H1 (cell line): ENCODE data around the gene ACE. TPM values are rescaled to one million over a fixed set of nuclear protein-coding genes. Genes with fewer than 3 reads are reported as not detected.

Experiments
- CTCF ChIA-PET: fragments of 300-600 bp; sonication (Branson Sonifier 250); formaldehyde crosslinking; loops from one replicate; lab custom pipeline; 2021; ENCODE audit not compliant: partially characterized antibody; lab: Charles Lee
- POLR2A ChIA-PET: fragments of 300-600 bp; sonication (Branson Sonifier 250); formaldehyde crosslinking; loops from one replicate; lab custom pipeline; 2021; ENCODE audit warnings: inconsistent platforms; ENCODE audit not compliant: partially characterized antibody; lab: Charles Lee
- DNase-seq, 2 experiments: peaks; one replicate each; pipeline versions ENCODE4 v3.0.0 to v3.0.0-alpha.2; 2010 to 2022; ENCODE audit warnings: low spot score in 2 of 2, low read depth in 1 of 2, mixed read lengths in 1 of 2
- FAIRE-seq: peaks from 2 replicates; lab custom pipeline; 2011; peaks lifted over from hg19 to GRCh38; lab: Jason Lieb, UNC
- H2AFZ ChIP-seq: 2 replicates; pipeline ENCODE4 v1.8.1; 2012; ENCODE audit warnings: low read length, inconsistent platforms
- H2AK5ac ChIP-seq: 2 replicates; pipeline ENCODE4 v1.6.1; 2013; ENCODE audit warnings: low read depth, low read length
- H2BK120ac ChIP-seq: replicated peaks from 2 replicates; pipeline ENCODE3; 2013; ENCODE audit warnings: low read depth, low read length, inconsistent platforms
- H2BK12ac ChIP-seq: 2 replicates; pipeline ENCODE4 v1.6.1; 2013; ENCODE audit warnings: low read depth, low read length
- H2BK15ac ChIP-seq: 2 replicates; pipeline ENCODE4 v1.6.1; 2013; ENCODE audit warnings: low read length
- H2BK20ac ChIP-seq: 2 replicates; pipeline ENCODE4 v1.6.1; 2013; ENCODE audit warnings: low read length
- H2BK5ac ChIP-seq: 2 replicates; pipeline ENCODE4 v1.6.1; 2013; ENCODE audit warnings: low read depth, low read length
- H3K14ac ChIP-seq: 2 replicates; pipeline ENCODE4 v1.6.1; 2013; ENCODE audit warnings: inconsistent platforms; ENCODE audit not compliant: insufficient read length
- H3K18ac ChIP-seq: 2 replicates; pipeline ENCODE4 v1.6.1; 2013; ENCODE audit warnings: low read length; ENCODE audit errors: extremely low read depth
- H3K23ac ChIP-seq: 2 replicates; pipeline ENCODE4 v1.6.1; 2013; ENCODE audit warnings: inconsistent platforms; ENCODE audit not compliant: insufficient read length
- H3K23me2 ChIP-seq: 2 replicates; pipeline ENCODE4 v1.6.1; 2013; ENCODE audit warnings: low read depth, low read length
- H3K27ac ChIP-seq: 2 replicates; pipeline ENCODE4 v1.6.1; 2011; ENCODE audit warnings: low read depth, low read length, inconsistent platforms
- H3K27me3 ChIP-seq, 4 experiments: replicated peaks in 1 of 4; 1 replicate in 1 of 4; 2 replicates in 3 of 4; pipeline versions ENCODE4 v1.6.1 to v1.8.1; 2011 to 2013; ENCODE audit warnings: low read length in 3 of 4, mild to moderate bottlenecking in 3 of 4, inconsistent platforms in 2 of 4, mixed read lengths in 2 of 4, moderate library complexity in 1 of 4; ENCODE audit not compliant: control insufficient read depth in 3 of 4, insufficient read depth in 3 of 4; ENCODE audit errors: extremely low read depth in 1 of 4
- H3K36me3 ChIP-seq, 4 experiments: 2 replicates each; pipeline versions ENCODE4 v1.6.1 to v1.8.1; 2011 to 2013; ENCODE audit warnings: mild to moderate bottlenecking in 4 of 4, low read length in 3 of 4, moderate library complexity in 2 of 4, control low read depth in 1 of 4, inconsistent platforms in 1 of 4; ENCODE audit not compliant: insufficient read depth in 4 of 4, control insufficient read depth in 2 of 4
- H3K4ac ChIP-seq: replicated peaks from 2 replicates; pipeline ENCODE3; 2013; ENCODE audit warnings: low read length, low read depth, mixed read lengths, inconsistent platforms; ENCODE audit not compliant: insufficient read length
- H3K4me1 ChIP-seq, 4 experiments: replicated peaks in 1 of 4; 1 replicate in 1 of 4; 2 replicates in 3 of 4; pipeline versions ENCODE4 v1.6.1 to v1.8.1; 2011 to 2013; ENCODE audit warnings: low read length in 3 of 4, inconsistent platforms in 2 of 4, mixed read lengths in 1 of 4; ENCODE audit not compliant: insufficient read depth in 4 of 4, control insufficient read depth in 3 of 4
- H3K4me2 ChIP-seq, 2 experiments: 2 replicates each; pipeline versions ENCODE4 v1.6.1 to v1.8.1; 2011 to 2013; ENCODE audit warnings: low read depth in 2 of 2, low read length in 2 of 2, control low read depth in 1 of 2, inconsistent platforms in 1 of 2, mild to moderate bottlenecking in 1 of 2; ENCODE audit not compliant: insufficient read depth in 1 of 2
- H3K4me3 ChIP-seq, 4 experiments: fragments of 200-600, 300-600 bp in 1 of 4; sonication (generic), shearing (Covaris generic), sonication (Bioruptor Twin) in 1 of 4; 2 replicates each; pipeline versions ENCODE4 v1.5.1 to v1.8.1; 2011 to 2016; ENCODE audit warnings: low read length in 4 of 4, low read depth in 3 of 4, control low read depth in 2 of 4, inconsistent platforms in 2 of 4, mild to moderate bottlenecking in 2 of 4, mixed read lengths in 1 of 4, moderate library complexity in 1 of 4; ENCODE audit not compliant: insufficient read depth in 2 of 4; ENCODE audit errors: extremely low read depth in 1 of 4
- H3K56ac ChIP-seq: replicated peaks from 2 replicates; pipeline ENCODE3; 2013; ENCODE audit warnings: low read depth, mild to moderate bottlenecking, mixed read lengths, low read length, inconsistent platforms; ENCODE audit not compliant: insufficient read length
- H3K79me1 ChIP-seq: 2 replicates; pipeline ENCODE4 v1.6.1; 2013; ENCODE audit warnings: low read depth, low read length, control low read depth
- H3K79me2 ChIP-seq, 2 experiments: 2 replicates each; pipeline versions ENCODE4 v1.6.1 to v1.8.1; 2012 to 2013; ENCODE audit warnings: low read length in 2 of 2, mild to moderate bottlenecking in 2 of 2, inconsistent platforms in 1 of 2; ENCODE audit not compliant: insufficient read depth in 2 of 2, control insufficient read depth in 1 of 2
- H3K9ac ChIP-seq, 4 experiments: replicated peaks in 1 of 4; 1 replicate in 1 of 4; 2 replicates in 3 of 4; pipeline versions ENCODE4 v1.6.1 to v1.8.1; 2011 to 2013; ENCODE audit warnings: low read depth in 3 of 4, low read length in 3 of 4, control low read depth in 2 of 4, mild to moderate bottlenecking in 2 of 4, moderate library complexity in 2 of 4, inconsistent platforms in 1 of 4; ENCODE audit errors: extremely low read depth in 1 of 4
- H3K9me3 ChIP-seq, 2 experiments: 2 replicates each; pipeline versions ENCODE4 v1.6.1 to v1.8.1; 2012 to 2013; ENCODE audit warnings: mild to moderate bottlenecking in 2 of 2, moderate library complexity in 2 of 2, control low read depth in 1 of 2, inconsistent platforms in 1 of 2, low read depth in 1 of 2, low read length in 1 of 2, mixed read lengths in 1 of 2; ENCODE audit not compliant: insufficient read depth in 2 of 2
- H4K20me1 ChIP-seq, 2 experiments: replicated peaks in 1 of 2; 2 replicates each; pipeline versions ENCODE3 to v1.8.1; 2011 to 2013; ENCODE audit warnings: inconsistent platforms in 2 of 2, low read length in 2 of 2, mild to moderate bottlenecking in 1 of 2; ENCODE audit not compliant: insufficient read depth in 2 of 2, control insufficient read depth in 1 of 2
- H4K5ac ChIP-seq: 2 replicates; pipeline ENCODE4 v1.6.1; 2013; ENCODE audit warnings: low read length, low read depth, mixed read lengths, inconsistent platforms; ENCODE audit not compliant: insufficient read length
- H4K8ac ChIP-seq: 2 replicates; pipeline ENCODE4 v1.8.0; 2013; ENCODE audit warnings: mild to moderate bottlenecking, moderate library complexity, low read length, inconsistent platforms; ENCODE audit not compliant: insufficient read depth; ENCODE audit errors: extremely low read depth
- H4K91ac ChIP-seq: replicated peaks from 2 replicates; pipeline ENCODE3; 2013; ENCODE audit warnings: low read length, mixed read lengths, inconsistent platforms; ENCODE audit not compliant: insufficient read length
- ASH2L ChIP-seq: fragments of 200-600, 300-600 bp; sonication (generic); IDR thresholded peaks from one replicate; pipeline ENCODE4 v1.7.1; 2017; ENCODE audit warnings: low read length
- CREB1 ChIP-seq: IDR thresholded peaks from 2 replicates; pipeline ENCODE4 v1.6.1; 2012; ENCODE audit warnings: inconsistent platforms
- HDAC6 ChIP-seq: IDR thresholded peaks from one replicate; pipeline ENCODE4 v1.7.1; 2012; ENCODE audit warnings: low read depth, mild to moderate bottlenecking, inconsistent platforms, low read length, moderate library complexity
- RFX5 ChIP-seq: IDR thresholded peaks from 2 replicates; pipeline ENCODE4 v1.6.1; 2011; ENCODE audit warnings: low read depth, low read length, improper control_type of control experiment, borderline replicate concordance
- RXRA ChIP-seq: IDR thresholded peaks from 2 replicates; pipeline ENCODE4 v1.6.1; 2011; ENCODE audit warnings: low read depth, mild to moderate bottlenecking, low read length, moderate library complexity; ENCODE audit not compliant: insufficient read depth
- WGBS, 2 experiments: shearing (Covaris generic) in 1 of 2; methylation state at CpG; one replicate each; pipeline versions ENCODE4 v1.1.6 to v1.1.7; 2013 to 2015; ENCODE audit warnings: low lambda C conversion rate in 2 of 2, mixed read lengths in 2 of 2, inconsistent platforms in 1 of 2, low coverage in 1 of 2, missing lambda C conversion rate in 1 of 2; ENCODE audit not compliant: insufficient replicate concordance in 2 of 2, insufficient coverage in 1 of 2, insufficient read length in 1 of 2; ENCODE audit errors: extremely low coverage in 1 of 2, missing lambda C conversion rate in 1 of 2; 5-methylcytosine and 5-hydroxymethylcytosine counted together
- polyA plus RNA-seq, 7 experiments: library from polyadenylated mRNA; depleted of rRNA in 3 of 7; stranded (reverse) in 5 of 7; unstranded in 2 of 7; fragments of >200 nt in 5 of 7; fragments of 200-250 nt in 2 of 7; gene quantifications; 1 replicate in 5 of 7; 2 replicates in 1 of 7; 4 replicates in 1 of 7; pipeline versions ENCODE4 v1.2.1 to v1.2.3, GENCODE V29; 2011 to 2013; ENCODE audit warnings: missing spikeins in 2 of 7, mixed read lengths in 2 of 7
- total RNA-seq: library from RNA; stranded (reverse); fragmentation: NEBNext Ultra II Directional; extraction: Animal tissue kit (Norgen Biotek cat#: 25700); gene quantifications from 2 replicates; pipeline ENCODE4 v1.2.1, GENCODE V29; 2021
- TF ChIP-seq, protein P1 (sequence below): IDR thresholded peaks from 2 replicates; pipeline ENCODE4 v1.6.1; 2012; ENCODE audit warnings: inconsistent platforms
- TF ChIP-seq, protein P2 (sequence below): IDR thresholded peaks from 2 replicates; pipeline ENCODE4 v1.6.1; 2011; ENCODE audit warnings: low read length, improper control_type of control experiment

Gene ACE
- total and polyA plus RNA-seq, 2 of the 8 experiments (the other 6 are each of a cell fraction or from before 2014, with no cell fraction given), result 2.5 to 5.5 TPM

DNA sequence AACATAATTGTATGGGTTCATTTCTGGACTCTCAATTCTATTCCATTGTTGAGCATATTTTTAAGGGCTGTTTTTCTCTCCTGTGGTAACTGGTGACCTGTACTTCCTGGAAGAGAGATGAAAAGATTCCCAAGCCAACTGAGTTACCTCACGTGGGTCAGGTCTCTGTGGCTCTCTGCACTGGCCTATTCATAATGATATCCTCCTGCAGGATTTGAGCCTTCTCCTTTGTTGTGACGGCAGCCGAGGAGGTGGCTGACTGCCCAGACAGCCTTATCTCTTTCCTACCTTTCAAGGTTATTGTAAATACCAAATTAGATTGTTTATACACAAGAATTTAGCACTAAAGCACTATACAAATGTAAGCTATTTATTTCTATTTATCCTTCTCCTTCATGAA is 2.7 kb upstream of the ACE start:
- TF ChIP-seq RFX5, result no peak
- no peak for TF ChIP-seq HDAC6
- TF ChIP-seq RXRA, result no peak
- TF ChIP-seq CREB1, result no peak
- TF ChIP-seq, protein P1, sequence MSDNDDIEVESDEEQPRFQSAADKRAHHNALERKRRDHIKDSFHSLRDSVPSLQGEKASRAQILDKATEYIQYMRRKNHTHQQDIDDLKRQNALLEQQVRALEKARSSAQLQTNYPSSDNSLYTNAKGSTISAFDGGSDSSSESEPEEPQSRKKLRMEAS, result no peak
- TF ChIP-seq, protein P2, sequence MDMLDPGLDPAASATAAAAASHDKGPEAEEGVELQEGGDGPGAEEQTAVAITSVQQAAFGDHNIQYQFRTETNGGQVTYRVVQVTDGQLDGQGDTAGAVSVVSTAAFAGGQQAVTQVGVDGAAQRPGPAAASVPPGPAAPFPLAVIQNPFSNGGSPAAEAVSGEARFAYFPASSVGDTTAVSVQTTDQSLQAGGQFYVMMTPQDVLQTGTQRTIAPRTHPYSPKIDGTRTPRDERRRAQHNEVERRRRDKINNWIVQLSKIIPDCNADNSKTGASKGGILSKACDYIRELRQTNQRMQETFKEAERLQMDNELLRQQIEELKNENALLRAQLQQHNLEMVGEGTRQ, result no peak
- TF ChIP-seq ASH2L, result no peak
- no peak overlapping the region for H2BK15ac ChIP-seq
- H3K4ac ChIP-seq, result no peak overlapping the region
- H3K27me3 ChIP-seq, result peaks cover 0 to 27% (median 18%) of the 10 kb centered on the region in 4 experiments; a peak in 5 of 7 replicates
- H3K4me1 ChIP-seq, result peaks cover 0 to 22% (median 17%) of the 10 kb centered on the region in 4 experiments; a peak in 6 of 7 replicates
- H4K5ac ChIP-seq, result no peak overlapping the region
- peaks cover 11% of the 10 kb centered on the region for H3K23me2 ChIP-seq
- no peak overlapping the region for H3K27ac ChIP-seq
- no peak overlapping the region for H2BK12ac ChIP-seq
- H3K4me3 ChIP-seq, result no peak overlapping the region
- H3K23ac ChIP-seq, result no peak overlapping the region
- no peak overlapping the region for H4K91ac ChIP-seq
- no peak overlapping the region for H2AK5ac ChIP-seq
- no peak overlapping the region for H3K18ac ChIP-seq
- H2BK120ac ChIP-seq, result no peak overlapping the region
- H3K14ac ChIP-seq, result no peak overlapping the region
- no peak overlapping the region for H2AFZ ChIP-seq
- H3K9ac ChIP-seq, result no peak overlapping the region
- no peak overlapping the region for H2BK20ac ChIP-seq
- no peak overlapping the region for H3K4me2 ChIP-seq
- H3K36me3 ChIP-seq, result no peaks in the 10 kb centered on the region
- POLR2A ChIA-PET, result no interaction called here
- no peak overlapping the region for H3K56ac ChIP-seq
- H3K9me3 ChIP-seq, result no peaks in the 10 kb centered on the region
- no peak for DNase-seq
- no peaks in the 10 kb centered on the region for H4K20me1 ChIP-seq
- 80% methylated on average over 3 of the region's 3 CpGs; no CpG with 5 or more reads in 1 of the 2 experiments for WGBS, 2 experiments
- H3K79me1 ChIP-seq, result no peaks in the 10 kb centered on the region
- no peak overlapping the region for H4K8ac ChIP-seq
- CTCF ChIA-PET, result interaction anchor here (1.8 to 27.9 kb wide), 3 partner anchors 13 to 37 kb away, joined by 4 to 758 read pairs (median 6); partner anchors contain the start of gene CYB561
- H2BK5ac ChIP-seq, result no peak overlapping the region
- no peak for FAIRE-seq
- H3K79me2 ChIP-seq, result no peaks in the 10 kb centered on the region
